ENCODE results near the gene CABP4. TPM values are rescaled to one million over a fixed set of nuclear protein-coding genes. Genes with fewer than 3 reads are reported as not detected.

The CABP4 gene
- total and polyA plus RNA-seq, 10 of the 15 experiments (the other 5 are each of a cell fraction or from before 2014, with no cell fraction given): 0.04 to 0.41 (median 0.14) TPM; not detected in 2

GRCh38 chr11:67504950-67505581, 49.9 kb downstream of the CABP4 start, which contains the start of gene PITPNM1 (continued):
- TF ChIP-seq E4F1 (IDR thresholded peaks at IDR 0.05; ENCODE audit: borderline replicate concordance, partially characterized antibody) (no peak), ZNF687 (IDR thresholded peaks at IDR 0.05) (peak; percentile 59), BHLHE40 (IDR thresholded peaks at IDR 0.05; ENCODE audit: borderline replicate concordance in 1 of 2, low read depth in 2 of 2, low read length in 1 of 2) (peak in 1 of 2 experiments; percentile 48; a peak in 2 of 4 replicates), NKRF (conservative IDR thresholded peaks at IDR 0.05) (peak; percentile 73; the same call in 1 of the 2 replicates), CEBPZ (IDR thresholded peaks at IDR 0.05; ENCODE audit: low read depth, low read length) (no peak), RFX5 (IDR thresholded peaks at IDR 0.05; ENCODE audit: low read depth, low read length) (no peak), CREM (IDR thresholded peaks at IDR 0.05; ENCODE audit: low read depth) (0 out of 2 replicates have a peak, but pooled peaks have one; percentile 28), IKZF1 (conservative IDR thresholded peaks at IDR 0.05) (peak; percentile 56), BACH1 (IDR thresholded peaks at IDR 0.05; ENCODE audit: borderline replicate concordance) (peak; percentile 72; the same call in 1 of the 2 replicates)

All from GM12878 (cell line).